Measurements from ENCODE around the gene GALNT9. TPM values are rescaled to one million over a fixed set of nuclear protein-coding genes. Genes with fewer than 3 reads are reported as not detected.
"Not testable (repeated sequence)": the region's sequence is repeated elsewhere in the genome, so short reads cannot be mapped to it uniquely, and the experiment has no call there.

GALNT9 gene
- total RNA-seq, 1 donor: not detected

- no peak for TF ChIP-seq CTCF (IDR thresholded peaks at IDR 0.05; ENCODE audit: insufficient read depth, low read depth, low read length)
- H3K4me3 ChIP-seq (ENCODE audit: low read depth, low read length): no peak overlapping the region
- DNase-seq (ENCODE audit: low read depth): no peak
These were observed 83.8 kb downstream of the GALNT9 start for GRCh38 chr12:132245521-132246101.

- no peak for DNase-seq (ENCODE audit: low read depth)
- no peak overlapping the region for H3K4me3 ChIP-seq (ENCODE audit: low read depth, low read length)
- no peak for TF ChIP-seq CTCF (IDR thresholded peaks at IDR 0.05; ENCODE audit: insufficient read depth, low read depth, low read length)
These were observed 84.6 kb downstream of the GALNT9 start for GRCh38 chr12:132244724-132245295.

- no peak for DNase-seq (ENCODE audit: low read depth)
- no peak for TF ChIP-seq CTCF (IDR thresholded peaks at IDR 0.05; ENCODE audit: insufficient read depth, low read depth, low read length)
- no peak overlapping the region for H3K4me3 ChIP-seq (ENCODE audit: low read depth, low read length)
These were observed 85.6 kb downstream of the GALNT9 start for GRCh38 chr12:132243596-132244310.

- DNase-seq (ENCODE audit: low read depth); H3K4me3 ChIP-seq (ENCODE audit: low read depth, low read length): not testable (repeated sequence)
These were observed 86.2 kb downstream of the GALNT9 start for GRCh38 chr12:132243171-132243570.

GRCh38 chr12:132240669-132241007 is 88.8 kb downstream of the GALNT9 start:
- not testable (repeated sequence) for DNase-seq (ENCODE audit: low read depth); H3K4me3 ChIP-seq (ENCODE audit: low read depth, low read length)

GRCh38 chr12:132239796-132240668 is 89.4 kb downstream of the GALNT9 start:
- H3K4me3 ChIP-seq (ENCODE audit: low read depth, low read length): no peak overlapping the region
- TF ChIP-seq CTCF (IDR thresholded peaks at IDR 0.05; ENCODE audit: insufficient read depth, low read depth, low read length): no peak
- no peak for DNase-seq (ENCODE audit: low read depth)

GRCh38 chr12:132239392-132239791 is 90.0 kb downstream of the GALNT9 start:
- no peak for DNase-seq (ENCODE audit: low read depth)
- TF ChIP-seq CTCF (IDR thresholded peaks at IDR 0.05; ENCODE audit: insufficient read depth, low read depth, low read length): no peak

More at GRCh38 chr12:132239392-132239791, 90.0 kb downstream of the GALNT9 start:
- H3K4me3 ChIP-seq (ENCODE audit: low read depth, low read length): no peak overlapping the region
